Neuronal stem cell (in vitro differentiated cells): ENCODE data around the gene PRDM1.

Source experiments
- DNase-seq: peaks from one replicate; pipeline ENCODE4 v3.0.0-alpha.2; 2013; ENCODE audit warnings: low spot score
- H2AFZ ChIP-seq: one replicate; pipeline ENCODE4 v1.6.1; 2013; ENCODE audit warnings: mild to moderate bottlenecking, low read length, inconsistent platforms
- H2AK5ac ChIP-seq: 2 replicates; pipeline ENCODE4 v1.6.1; 2013; ENCODE audit warnings: low read depth, mild to moderate bottlenecking, inconsistent platforms, low read length, moderate library complexity, mixed read lengths
- H2BK120ac ChIP-seq: 2 replicates; pipeline ENCODE4 v1.6.1; 2013; ENCODE audit warnings: low read depth, mild to moderate bottlenecking, inconsistent platforms, low read length, moderate library complexity, mixed read lengths
- H2BK12ac ChIP-seq: one replicate; pipeline ENCODE4 v1.6.1; 2013; ENCODE audit warnings: low read length, inconsistent platforms
- H2BK15ac ChIP-seq: 2 replicates; pipeline ENCODE4 v1.6.1; 2013; ENCODE audit warnings: mild to moderate bottlenecking, low read length, inconsistent platforms, mixed read lengths
- H2BK5ac ChIP-seq: one replicate; pipeline ENCODE4 v1.6.1; 2013; ENCODE audit warnings: inconsistent platforms, mild to moderate bottlenecking, low read length, moderate library complexity
- H3K14ac ChIP-seq: one replicate; pipeline ENCODE4 v1.6.1; 2013; ENCODE audit warnings: low read length, inconsistent platforms
- H3K18ac ChIP-seq: 2 replicates; pipeline ENCODE4 v1.6.1; 2013; ENCODE audit warnings: low read length, inconsistent platforms
- H3K23ac ChIP-seq: 2 replicates; pipeline ENCODE4 v1.6.1; 2013; ENCODE audit warnings: low read depth, mild to moderate bottlenecking, mixed read lengths, low read length, inconsistent platforms; ENCODE audit not compliant: poor library complexity
- H3K27ac ChIP-seq: replicated peaks from 3 replicates; pipeline ENCODE4 v1.5.1; 2013; ENCODE audit warnings: low read length, inconsistent platforms
- H3K27me3 ChIP-seq, 3 experiments: 2 replicates each; pipeline ENCODE4 v1.6.1; 2013; ENCODE audit warnings: low read length in 3 of 3, mild to moderate bottlenecking in 2 of 3, inconsistent platforms in 1 of 3, low read depth in 1 of 3, mixed read lengths in 1 of 3, moderate library complexity in 1 of 3; ENCODE audit not compliant: control insufficient read depth in 3 of 3, insufficient read depth in 3 of 3
- H3K36me3 ChIP-seq, 2 donors: replicated peaks in 1 of 2; 2 replicates each; pipeline ENCODE4 v1.6.1; 2013; ENCODE audit warnings: low read length in 2 of 2; ENCODE audit not compliant: control insufficient read depth in 2 of 2, insufficient read depth in 2 of 2
- H3K4ac ChIP-seq: 2 replicates; pipeline ENCODE4 v1.6.1; 2013; ENCODE audit warnings: inconsistent platforms, mild to moderate bottlenecking, low read length, moderate library complexity
- H3K4me1 ChIP-seq, 2 donors: 1 replicate in 1 of 2; 2 replicates in 1 of 2; pipeline ENCODE4 v1.6.1; 2013; ENCODE audit warnings: low read length in 2 of 2, low read depth in 1 of 2; ENCODE audit not compliant: control insufficient read depth in 2 of 2, insufficient read depth in 1 of 2
- H3K4me2 ChIP-seq: one replicate; pipeline ENCODE4 v1.6.1; 2013; ENCODE audit warnings: mild to moderate bottlenecking, low read length, inconsistent platforms; ENCODE audit not compliant: insufficient read depth, poor library complexity, severe bottlenecking
- H3K4me3 ChIP-seq, 2 donors: 2 replicates each; pipeline ENCODE4 v1.5.1; 2013; ENCODE audit warnings: low read length in 2 of 2, mild to moderate bottlenecking in 2 of 2, inconsistent platforms in 1 of 2, moderate library complexity in 1 of 2
- H3K79me1 ChIP-seq: one replicate; pipeline ENCODE4 v1.6.1; 2013; ENCODE audit warnings: low read depth, mild to moderate bottlenecking, inconsistent platforms, low read length, moderate library complexity
- H3K9ac ChIP-seq: one replicate; pipeline ENCODE4 v1.6.1; 2013; ENCODE audit warnings: mild to moderate bottlenecking, low read depth, low read length, inconsistent platforms; ENCODE audit not compliant: poor library complexity
- H3K9me3 ChIP-seq, 2 donors: replicated peaks in 1 of 2; 2 replicates each; pipeline versions ENCODE3 to v1.6.1; 2013; ENCODE audit warnings: low read length in 2 of 2, mild to moderate bottlenecking in 2 of 2, inconsistent platforms in 1 of 2, low read depth in 1 of 2, mixed read lengths in 1 of 2, moderate library complexity in 1 of 2; ENCODE audit not compliant: control insufficient read depth in 2 of 2, insufficient read depth in 1 of 2
- H4K8ac ChIP-seq: one replicate; pipeline ENCODE4 v1.6.1; 2013; ENCODE audit warnings: low read depth, mild to moderate bottlenecking, inconsistent platforms, low read length, moderate library complexity
- H4K91ac ChIP-seq: one replicate; pipeline ENCODE4 v1.6.1; 2013; ENCODE audit warnings: low read length, low read depth, mild to moderate bottlenecking, inconsistent platforms; ENCODE audit not compliant: poor library complexity
- WGBS, 2 donors: extraction: QIAGEN DNeasy Blood & Tissue Kit; methylation state at CpG; one replicate each; pipeline ENCODE4 v1.1.7; 2013; ENCODE audit warnings: missing lambda C conversion rate in 2 of 2, mixed read lengths in 1 of 2; ENCODE audit not compliant: insufficient read length in 2 of 2, insufficient replicate concordance in 1 of 2; ENCODE audit errors: extremely low coverage in 2 of 2; 5-methylcytosine and 5-hydroxymethylcytosine counted together

PRDM1 gene

GRCh38 chr6:106126482-106126881, 40.3 kb downstream of the PRDM1 start:
- H3K9ac ChIP-seq = no peak overlapping the region

GRCh38 chr6:106128981-106129781, 43.0 kb downstream of the PRDM1 start:
- Histone ChIP-seq H3K4ac (no peak overlapping the region), H3K27me3 (peaks cover 0 to 8% (median 0%) of the 10 kb centered on the region in 3 experiments), H2AK5ac (no peak overlapping the region), H3K4me2 (no peak overlapping the region), H3K14ac (no peak overlapping the region), H3K9me3 (no peaks in the 10 kb centered on the region), H3K18ac (no peak overlapping the region), H3K4me1 (no peaks in the 10 kb centered on the region), H2BK15ac (no peak overlapping the region), H4K91ac (no peak overlapping the region), H3K27ac (no peak overlapping the region), H3K9ac (no peak overlapping the region), H3K79me1 (no peaks in the 10 kb centered on the region), H2BK12ac (no peak overlapping the region), H3K36me3 (no peaks in the 10 kb centered on the region), H3K4me3 (no peak overlapping the region), H2AFZ (no peak overlapping the region), H2BK120ac (no peak overlapping the region), H2BK5ac (no peak overlapping the region), H4K8ac (peak overlapping the region; percentile 92), H3K23ac (no peak overlapping the region)
- no CpG with 5 or more reads among the region's 9 CpGs for WGBS, 2 donors
- DNase-seq = no peak

More at GRCh38 chr6:106126482-106126881, 40.3 kb downstream of the PRDM1 start:
- no peak for DNase-seq
- peaks cover 0 to 1% of the 10 kb centered on the region in 2 donors for H3K4me1 ChIP-seq
- H3K36me3 ChIP-seq = no peaks in the 10 kb centered on the region
- no peak overlapping the region for H4K8ac ChIP-seq
- H3K27me3 ChIP-seq = peaks cover 0 to 8% (median 0%) of the 10 kb centered on the region in 3 experiments
- no peak overlapping the region for H2BK5ac ChIP-seq
- no peak overlapping the region for H4K91ac ChIP-seq
- H3K9me3 ChIP-seq = no peaks in the 10 kb centered on the region
- no peak overlapping the region for H3K14ac ChIP-seq
- no peak overlapping the region for H3K27ac ChIP-seq
- no peak overlapping the region for H2AK5ac ChIP-seq
- no peak overlapping the region for H2BK12ac ChIP-seq
- no CpG with 5 or more reads among the region's 3 CpGs for WGBS, 2 donors
- H3K4me3 ChIP-seq = no peak overlapping the region
- H2BK15ac ChIP-seq = no peak overlapping the region
- H3K23ac ChIP-seq = no peak overlapping the region
- no peak overlapping the region for H2AFZ ChIP-seq
- no peak overlapping the region for H3K4ac ChIP-seq
- H2BK120ac ChIP-seq = no peak overlapping the region
- H3K4me2 ChIP-seq = no peak overlapping the region
- no peak overlapping the region for H3K18ac ChIP-seq
- H3K79me1 ChIP-seq = no peaks in the 10 kb centered on the region

- WGBS, 2 donors = no CpG with 5 or more reads among the region's 10 CpGs
- no peak overlapping the region for H3K4ac ChIP-seq
- no peak overlapping the region for H2AFZ ChIP-seq
- no peaks in the 10 kb centered on the region for H3K4me1 ChIP-seq
- H4K91ac ChIP-seq = no peak overlapping the region
- no peak overlapping the region for H3K4me3 ChIP-seq
- no peak overlapping the region for H2BK12ac ChIP-seq
- no peak overlapping the region for H2BK15ac ChIP-seq
- no peak overlapping the region for H3K27ac ChIP-seq
- H3K18ac ChIP-seq = no peak overlapping the region
- H3K23ac ChIP-seq = no peak overlapping the region
- no peak overlapping the region for H2BK120ac ChIP-seq
- H3K36me3 ChIP-seq = no peaks in the 10 kb centered on the region
- no peak for DNase-seq
- no peak overlapping the region for H2AK5ac ChIP-seq
- H3K9ac ChIP-seq = no peak overlapping the region
- H3K4me2 ChIP-seq = no peak overlapping the region
- no peaks in the 10 kb centered on the region for H3K79me1 ChIP-seq
- no peak overlapping the region for H3K14ac ChIP-seq
- no peaks in the 10 kb centered on the region for H3K9me3 ChIP-seq
- no peak overlapping the region for H4K8ac ChIP-seq
- H3K27me3 ChIP-seq = peaks cover 0 to 3% (median 0%) of the 10 kb centered on the region in 3 experiments
- H2BK5ac ChIP-seq = no peak overlapping the region
Observed at GRCh38 chr6:106132153-106132698, 46.1 kb downstream of the PRDM1 start.

GRCh38 chr6:106133040-106133439, 46.9 kb downstream of the PRDM1 start:
- WGBS, 2 donors = no CpG with 5 or more reads among the region's 6 CpGs
- Histone ChIP-seq H2BK120ac (no peak overlapping the region), H3K4me3 (no peak overlapping the region), H3K27me3 (peaks cover 0 to 3% (median 0%) of the 10 kb centered on the region in 3 experiments), H2BK15ac (no peak overlapping the region), H3K4me1 (no peaks in the 10 kb centered on the region), H3K18ac (no peak overlapping the region), H4K91ac (no peak overlapping the region), H3K9ac (no peak overlapping the region), H2BK5ac (no peak overlapping the region), H3K9me3 (no peaks in the 10 kb centered on the region), H2BK12ac (no peak overlapping the region), H3K23ac (no peak overlapping the region), H3K4me2 (no peak overlapping the region), H3K36me3 (no peaks in the 10 kb centered on the region), H2AK5ac (no peak overlapping the region), H3K14ac (no peak overlapping the region), H3K27ac (no peak overlapping the region), H3K4ac (no peak overlapping the region), H3K79me1 (no peaks in the 10 kb centered on the region), H2AFZ (no peak overlapping the region), H4K8ac (no peak overlapping the region)
- no peak for DNase-seq
